Smooth muscle cell (in vitro differentiated cells): ENCODE data around the gene STOML2. TPM values are rescaled to one million over a fixed set of nuclear protein-coding genes. Genes with fewer than 3 reads are reported as not detected.

Experiments used
- DNase-seq: peaks from one replicate; lab custom pipeline; 2025; ENCODE audit not compliant: unreplicated experiment; lab: John Stamatoyannopoulos, UW
- H2AFZ ChIP-seq: fragments of 200-600 bp; sonication (generic); 2 replicates; pipeline ENCODE4 v1.6.0; 2016; ENCODE audit warnings: antibody characterized with exemption, low read depth, mild to moderate bottlenecking
- H3F3A ChIP-seq: fragments of 200-600 bp; sonication (generic); 2 replicates; pipeline ENCODE4 v1.6.0; 2017; ENCODE audit warnings: antibody characterized with exemption, low read depth
- H3K27ac ChIP-seq: fragments of 200-600 bp; sonication (generic); 2 replicates; pipeline ENCODE4 v1.5.1; 2016; ENCODE audit warnings: low read depth, mild to moderate bottlenecking
- H3K27me3 ChIP-seq: fragments of 200-600 bp; sonication (generic); 2 replicates; pipeline ENCODE4 v1.6.1; 2016; ENCODE audit warnings: low read depth, mild to moderate bottlenecking
- H3K36me3 ChIP-seq: fragments of 200-600 bp; sonication (generic); 2 replicates; pipeline ENCODE4 v1.5.1; 2016; ENCODE audit warnings: low read depth
- H3K4me1 ChIP-seq: fragments of 200-600 bp; sonication (generic); 2 replicates; pipeline ENCODE4 v1.5.1; 2016; ENCODE audit warnings: low read depth
- H3K4me2 ChIP-seq: fragments of 200-600 bp; sonication (generic); 2 replicates; pipeline ENCODE4 v1.6.0; 2016; ENCODE audit warnings: mild to moderate bottlenecking
- H3K4me3 ChIP-seq: fragments of 200-600 bp; sonication (generic); 2 replicates; pipeline ENCODE4 v1.5.1; 2016; ENCODE audit warnings: mild to moderate bottlenecking
- H3K79me2 ChIP-seq: fragments of 200-600 bp; sonication (generic); 2 replicates; pipeline ENCODE4 v1.6.0; 2016; ENCODE audit warnings: low read depth, mild to moderate bottlenecking
- H3K9ac ChIP-seq: fragments of 200-600 bp; sonication (generic); 2 replicates; pipeline ENCODE4 v1.6.0; 2016; ENCODE audit warnings: low read depth
- H3K9me3 ChIP-seq: fragments of 200-600 bp; sonication (generic); replicated peaks from 2 replicates; pipeline ENCODE4 v1.5.1; 2016; ENCODE audit warnings: low read depth
- H4K20me1 ChIP-seq: fragments of 200-600 bp; sonication (generic); 2 replicates; pipeline ENCODE4 v1.6.0; 2016; ENCODE audit warnings: low read depth
- WGBS: methylation state at CpG from one replicate; pipeline ENCODE4 v1.1.7; 2016; ENCODE audit warnings: low lambda C conversion rate; 5-methylcytosine and 5-hydroxymethylcytosine counted together
- polyA plus RNA-seq: library from polyadenylated mRNA; unstranded; fragments of >200 nt; fragmentation: Nextera tagmentation; extraction: Ambion mirVana; gene quantifications from 2 replicates; pipeline ENCODE4 v1.2.1, GENCODE V29; 2016
- total RNA-seq: library from RNA; depleted of rRNA; stranded (reverse); fragments of >200 nt; gene quantifications from 2 replicates; pipeline ENCODE4 v1.2.3, GENCODE V29; 2014
- TF ChIP-seq, protein P1 (sequence below): fragments of 200-600 bp; sonication (generic); IDR thresholded peaks from 2 replicates; pipeline ENCODE4 v1.5.1; 2017; ENCODE audit warnings: borderline replicate concordance, mild to moderate bottlenecking, antibody characterized with exemption; ENCODE audit not compliant: insufficient read depth, poor library complexity, severe bottlenecking

Gene STOML2
- total and polyA plus RNA-seq, 2 experiments from 2014 or later = 70.8 to 125 TPM

DNA sequence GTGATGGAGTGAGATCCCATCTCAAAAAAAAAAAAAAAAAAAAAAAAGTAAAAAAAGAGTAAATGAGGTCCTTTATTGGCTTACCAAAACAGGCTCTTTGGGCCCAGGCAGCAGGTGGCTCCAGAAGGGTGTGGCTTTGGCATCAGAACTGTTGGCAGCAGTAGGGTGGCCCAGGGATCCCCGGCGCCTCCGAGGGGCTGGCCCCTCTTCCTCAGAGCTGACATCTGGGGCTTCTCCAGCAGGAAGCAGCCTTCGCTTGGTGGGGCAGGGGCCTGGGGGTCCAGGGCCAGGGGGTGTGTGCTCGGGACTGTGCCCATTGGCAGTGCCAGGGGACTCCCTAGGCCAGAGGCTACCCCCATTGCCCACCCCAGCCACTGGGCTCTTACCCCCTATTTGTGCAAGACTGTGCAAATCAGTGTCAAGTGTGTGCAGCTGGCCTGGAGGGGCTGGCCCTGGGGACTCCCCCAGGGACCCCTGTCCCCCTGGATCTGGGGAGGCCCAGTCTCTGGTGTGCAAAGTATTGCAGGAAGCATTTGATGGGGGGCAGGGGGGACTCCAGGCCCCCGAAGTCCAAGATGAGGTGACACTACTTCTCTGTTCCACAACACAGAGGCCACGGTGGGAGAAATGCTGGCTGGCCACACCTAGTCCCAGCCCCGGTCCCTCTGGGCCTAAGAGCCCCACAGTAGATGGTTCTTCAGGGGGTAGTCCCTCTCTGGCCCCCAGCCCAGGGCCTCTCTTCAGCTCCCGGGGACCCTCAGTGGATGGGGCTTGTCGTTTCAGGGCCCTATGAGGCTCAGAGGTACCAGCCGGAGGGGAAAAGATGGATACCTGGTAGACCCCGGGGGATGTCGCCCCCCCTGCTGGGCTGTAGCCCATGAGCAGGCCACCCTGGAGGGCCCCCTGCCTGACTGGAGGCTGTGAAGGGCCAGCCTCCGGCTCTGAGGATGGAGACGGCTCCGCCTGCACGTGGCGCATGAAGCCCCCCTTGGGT lies 4.7 kb upstream of the STOML2 start:
- Histone ChIP-seq H3K4me2 (no peak overlapping the region), H2AFZ (no peak overlapping the region), H3K4me1 (peaks cover 20% of the 10 kb centered on the region), H3K79me2 (peaks cover 38% of the 10 kb centered on the region), H4K20me1 (peaks cover 34% of the 10 kb centered on the region), H3K9me3 (no peaks in the 10 kb centered on the region), H3K9ac (no peak overlapping the region), H3K4me3 (no peak overlapping the region), H3F3A (peaks cover 11% of the 10 kb centered on the region), H3K36me3 (no peaks in the 10 kb centered on the region), H3K27me3 (no peaks in the 10 kb centered on the region), H3K27ac (no peak overlapping the region)
- no peak for DNase-seq
- TF ChIP-seq, protein P1, sequence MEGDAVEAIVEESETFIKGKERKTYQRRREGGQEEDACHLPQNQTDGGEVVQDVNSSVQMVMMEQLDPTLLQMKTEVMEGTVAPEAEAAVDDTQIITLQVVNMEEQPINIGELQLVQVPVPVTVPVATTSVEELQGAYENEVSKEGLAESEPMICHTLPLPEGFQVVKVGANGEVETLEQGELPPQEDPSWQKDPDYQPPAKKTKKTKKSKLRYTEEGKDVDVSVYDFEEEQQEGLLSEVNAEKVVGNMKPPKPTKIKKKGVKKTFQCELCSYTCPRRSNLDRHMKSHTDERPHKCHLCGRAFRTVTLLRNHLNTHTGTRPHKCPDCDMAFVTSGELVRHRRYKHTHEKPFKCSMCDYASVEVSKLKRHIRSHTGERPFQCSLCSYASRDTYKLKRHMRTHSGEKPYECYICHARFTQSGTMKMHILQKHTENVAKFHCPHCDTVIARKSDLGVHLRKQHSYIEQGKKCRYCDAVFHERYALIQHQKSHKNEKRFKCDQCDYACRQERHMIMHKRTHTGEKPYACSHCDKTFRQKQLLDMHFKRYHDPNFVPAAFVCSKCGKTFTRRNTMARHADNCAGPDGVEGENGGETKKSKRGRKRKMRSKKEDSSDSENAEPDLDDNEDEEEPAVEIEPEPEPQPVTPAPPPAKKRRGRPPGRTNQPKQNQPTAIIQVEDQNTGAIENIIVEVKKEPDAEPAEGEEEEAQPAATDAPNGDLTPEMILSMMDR = no peak
- WGBS = 90% methylated on average over 18 of the region's 18 CpGs

DNA sequence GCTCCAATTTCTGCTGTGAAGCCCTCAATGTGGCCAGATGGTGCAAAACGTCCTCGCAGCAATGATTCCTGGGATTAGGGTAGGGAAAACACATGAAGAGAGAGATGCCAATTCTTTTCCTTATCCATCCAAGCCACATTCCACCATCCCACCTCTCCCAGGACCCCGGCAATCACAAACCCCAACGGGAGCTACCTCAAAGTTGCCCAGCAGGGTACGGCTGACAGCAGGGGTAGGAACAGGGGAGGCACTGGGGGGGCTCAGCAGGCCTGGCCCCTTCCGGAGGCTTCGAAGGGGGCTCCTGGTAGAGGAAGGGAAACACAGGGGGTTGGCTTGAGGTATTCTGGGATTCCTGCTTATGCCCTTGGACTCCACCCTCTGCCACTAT lies 3.4 kb upstream of the STOML2 start:
- H3F3A ChIP-seq = peaks cover 11% of the 10 kb centered on the region
- peaks cover 17% of the 10 kb centered on the region for H3K4me1 ChIP-seq
- no peak overlapping the region for H3K4me2 ChIP-seq
- DNase-seq = no peak
- H2AFZ ChIP-seq = no peak overlapping the region
- H3K9ac ChIP-seq = no peak overlapping the region
- no peak overlapping the region for H3K4me3 ChIP-seq
- H3K27me3 ChIP-seq = no peaks in the 10 kb centered on the region
- H3K36me3 ChIP-seq = no peaks in the 10 kb centered on the region
- TF ChIP-seq, protein P1 = no peak
- 94% methylated on average over 7 of the region's 7 CpGs for WGBS
- H3K27ac ChIP-seq = no peak overlapping the region
- peaks cover 44% of the 10 kb centered on the region for H3K79me2 ChIP-seq
- H3K9me3 ChIP-seq = no peaks in the 10 kb centered on the region
- peaks cover 32% of the 10 kb centered on the region for H4K20me1 ChIP-seq

DNA sequence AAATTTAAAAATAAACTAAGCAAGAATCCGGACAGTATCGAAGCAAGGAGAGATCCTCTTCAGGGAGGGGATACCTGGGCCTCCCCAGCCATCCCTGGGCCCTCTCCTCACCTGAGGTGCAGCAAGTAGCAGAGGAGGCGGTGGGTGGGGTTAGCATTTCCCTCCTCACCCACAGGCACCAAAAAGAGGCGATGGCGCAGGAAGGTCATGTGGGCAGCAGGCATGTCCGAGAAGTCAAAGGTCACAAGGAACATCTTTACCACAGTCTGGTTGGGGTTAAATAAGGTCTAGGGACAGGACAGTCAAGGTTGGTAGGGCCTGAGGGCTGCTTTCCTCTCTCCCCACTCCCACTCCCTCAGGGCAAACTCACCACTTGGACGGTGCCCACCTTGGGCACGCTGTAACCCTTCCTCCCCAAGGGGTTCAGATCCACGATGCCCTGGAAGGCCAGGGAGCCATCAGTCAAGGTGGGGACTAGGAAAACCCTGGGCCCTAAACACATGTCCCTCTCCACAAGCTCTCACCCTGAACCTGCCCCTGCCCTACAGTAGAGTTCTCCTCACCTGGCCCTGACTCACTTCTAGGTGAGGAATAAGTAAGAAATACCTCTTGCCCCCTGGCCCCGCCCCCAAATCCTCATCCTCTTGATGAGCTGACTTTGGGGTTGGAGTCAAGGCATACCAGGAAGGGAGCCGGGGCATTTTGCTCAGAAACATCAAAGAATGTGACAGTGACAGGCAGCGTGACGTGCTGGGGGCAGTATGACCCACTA lies 2.8 kb upstream of the STOML2 start:
- no peak overlapping the region for H3K4me3 ChIP-seq
- H3K27ac ChIP-seq = no peak overlapping the region
- peaks cover 16% of the 10 kb centered on the region for H3K4me1 ChIP-seq
- no peaks in the 10 kb centered on the region for H3K36me3 ChIP-seq
- H3K9me3 ChIP-seq = no peaks in the 10 kb centered on the region
- no peak for DNase-seq
- TF ChIP-seq, protein P1 = no peak
- H4K20me1 ChIP-seq = peaks cover 28% of the 10 kb centered on the region
- WGBS = 99% methylated on average over 13 of the region's 13 CpGs
- peaks cover 38% of the 10 kb centered on the region for H3K79me2 ChIP-seq
- H2AFZ ChIP-seq = no peak overlapping the region
- H3K27me3 ChIP-seq = no peaks in the 10 kb centered on the region
- no peak overlapping the region for H3K4me2 ChIP-seq
- H3K9ac ChIP-seq = no peak overlapping the region
- peaks cover 11% of the 10 kb centered on the region for H3F3A ChIP-seq
